A204.1 (cell line): ENCODE data around the gene CDKAL1.
"Not testable (repeated sequence)": the region's sequence is repeated elsewhere in the genome, so short reads cannot be mapped to it uniquely, and the experiment has no call there.

Experiments
- FAIRE-seq: peaks from 2 replicates; lab custom pipeline; 2012; peaks lifted over from hg19 to GRCh38; lab: Jason Lieb, UNC

The CDKAL1 gene

GRCh38 chr6:21188505-21189223 lies 654.4 kb downstream of the CDKAL1 start:
- no peak for FAIRE-seq

- no peak for FAIRE-seq
Measured at GRCh38 chr6:21189759-21190158, 655.5 kb downstream of the CDKAL1 start.

GRCh38 chr6:21190701-21191100 lies 656.4 kb downstream of the CDKAL1 start:
- FAIRE-seq, result no peak

GRCh38 chr6:21193790-21194475 lies 659.7 kb downstream of the CDKAL1 start:
- no peak for FAIRE-seq

GRCh38 chr6:21195301-21195700 lies 661.0 kb downstream of the CDKAL1 start:
- not testable (repeated sequence) for FAIRE-seq

GRCh38 chr6:21198032-21198640 lies 663.9 kb downstream of the CDKAL1 start:
- FAIRE-seq, result no peak

- FAIRE-seq, result no peak
Measured at GRCh38 chr6:21199262-21199661, 665.0 kb downstream of the CDKAL1 start.

- no peak for FAIRE-seq
Measured at GRCh38 chr6:21200134-21200870, 666.0 kb downstream of the CDKAL1 start.

- no peak for FAIRE-seq
Measured at GRCh38 chr6:21201187-21201586, 666.9 kb downstream of the CDKAL1 start.

- no peak for FAIRE-seq
Measured at GRCh38 chr6:21201637-21202350, 667.5 kb downstream of the CDKAL1 start.

GRCh38 chr6:21202521-21202920 lies 668.3 kb downstream of the CDKAL1 start:
- no peak for FAIRE-seq

GRCh38 chr6:21204951-21205350 lies 670.7 kb downstream of the CDKAL1 start:
- FAIRE-seq, result no peak

GRCh38 chr6:21208081-21208795 lies 674.0 kb downstream of the CDKAL1 start:
- FAIRE-seq, result no peak

- FAIRE-seq, result no peak
Measured at GRCh38 chr6:21208796-21209186, 674.5 kb downstream of the CDKAL1 start.

GRCh38 chr6:21213492-21213891 lies 679.2 kb downstream of the CDKAL1 start:
- no peak for FAIRE-seq

- no peak for FAIRE-seq
Measured at GRCh38 chr6:21214738-21215448, 680.6 kb downstream of the CDKAL1 start.

- no peak for FAIRE-seq
Measured at GRCh38 chr6:21219241-21219640, 685.0 kb downstream of the CDKAL1 start.

GRCh38 chr6:21219856-21220255 lies 685.6 kb downstream of the CDKAL1 start:
- FAIRE-seq, result no peak

- no peak for FAIRE-seq
Measured at GRCh38 chr6:21220271-21220987, 686.2 kb downstream of the CDKAL1 start.

- FAIRE-seq, result no peak
Measured at GRCh38 chr6:21222656-21223055, 688.4 kb downstream of the CDKAL1 start.
